ENCODE results near the gene NLE1.
"Not testable (repeated sequence)": the region's sequence is repeated elsewhere in the genome, so short reads cannot be mapped to it uniquely, and the experiment has no call there.

NLE1 gene

GRCh38 chr17:35175638-35176415, 33.7 kb upstream of the NLE1 start:
- Histone ChIP-seq H3K4me3 (ENCODE audit: extremely low read depth, insufficient read depth, low read length, poor library complexity, severe bottlenecking) (no peak overlapping the region), H3K9me3 (ENCODE audit: control insufficient read depth, low read length) (no peaks in the 10 kb centered on the region), H3K27ac (ENCODE audit: low read depth, low read length, severe bottlenecking) (no peak overlapping the region), H3K36me3 (ENCODE audit: control insufficient read depth, insufficient read depth, low read length) (no peaks in the 10 kb centered on the region), H3K4me1 (ENCODE audit: control insufficient read depth, insufficient read depth, low read length, poor library complexity, severe bottlenecking) (no peaks in the 10 kb centered on the region)
- 77 to 81% methylated on average over 5 to 7 of the region's 9 CpGs for WGBS, 2 experiments (ENCODE audit: insufficient coverage in 2 of 2)

GRCh38 chr17:35174835-35175334, 32.8 kb upstream of the NLE1 start:
- 93 to 100% methylated on average over 2 of the region's 2 CpGs for WGBS, 2 experiments (ENCODE audit: insufficient coverage in 2 of 2)
- Histone ChIP-seq H3K9me3 (ENCODE audit: control insufficient read depth, low read length) (no peaks in the 10 kb centered on the region), H3K36me3 (ENCODE audit: control insufficient read depth, insufficient read depth, low read length) (no peaks in the 10 kb centered on the region), H3K27ac (ENCODE audit: low read depth, low read length, severe bottlenecking) (no peak overlapping the region), H3K4me3 (ENCODE audit: extremely low read depth, insufficient read depth, low read length, poor library complexity, severe bottlenecking) (no peak overlapping the region), H3K4me1 (ENCODE audit: control insufficient read depth, insufficient read depth, low read length, poor library complexity, severe bottlenecking) (no peaks in the 10 kb centered on the region)

- H3K4me1 ChIP-seq (ENCODE audit: control insufficient read depth, insufficient read depth, low read length, poor library complexity, severe bottlenecking); H3K4me3 ChIP-seq (ENCODE audit: extremely low read depth, insufficient read depth, low read length, poor library complexity, severe bottlenecking); H3K27ac ChIP-seq (ENCODE audit: low read depth, low read length, severe bottlenecking); H3K9me3 ChIP-seq (ENCODE audit: control insufficient read depth, low read length); H3K36me3 ChIP-seq (ENCODE audit: control insufficient read depth, insufficient read depth, low read length): not testable (repeated sequence)
- whole genome bisulfite sequencing, 2 experiments (ENCODE audit: insufficient coverage in 2 of 2), result 82 to 83% methylated on average over 1 to 3 of the region's 3 CpGs
Measured at GRCh38 chr17:35172321-35172720, 30.2 kb upstream of the NLE1 start.

- no peaks in the 10 kb centered on the region for H3K36me3 ChIP-seq (ENCODE audit: control insufficient read depth, insufficient read depth, low read length)
- H3K4me1 ChIP-seq (ENCODE audit: control insufficient read depth, insufficient read depth, low read length, poor library complexity, severe bottlenecking), result no peaks in the 10 kb centered on the region
- no peaks in the 10 kb centered on the region for H3K9me3 ChIP-seq (ENCODE audit: control insufficient read depth, low read length)
- no peak overlapping the region for H3K27ac ChIP-seq (ENCODE audit: low read depth, low read length, severe bottlenecking)
- WGBS, 2 experiments (ENCODE audit: insufficient coverage in 2 of 2), result no CpG with 5 or more reads among the region's 2 CpGs
- H3K4me3 ChIP-seq (ENCODE audit: extremely low read depth, insufficient read depth, low read length, poor library complexity, severe bottlenecking), result no peak overlapping the region
Measured at GRCh38 chr17:35171834-35172233, 29.7 kb upstream of the NLE1 start.

GRCh38 chr17:35170968-35171771, 29.1 kb upstream of the NLE1 start:
- 84 to 89% methylated on average over 8 to 15 of the region's 18 CpGs for WGBS, 2 experiments (ENCODE audit: insufficient coverage in 2 of 2)
- no peaks in the 10 kb centered on the region for H3K9me3 ChIP-seq (ENCODE audit: control insufficient read depth, low read length)

GRCh38 chr17:35169835-35170363, 27.8 kb upstream of the NLE1 start:
- WGBS, 2 experiments (ENCODE audit: insufficient coverage in 2 of 2), result 88 to 91% methylated on average over 8 to 15 of the region's 17 CpGs
- Histone ChIP-seq H3K36me3 (ENCODE audit: control insufficient read depth, insufficient read depth, low read length) (no peaks in the 10 kb centered on the region), H3K4me3 (ENCODE audit: extremely low read depth, insufficient read depth, low read length, poor library complexity, severe bottlenecking) (no peak overlapping the region), H3K4me1 (ENCODE audit: control insufficient read depth, insufficient read depth, low read length, poor library complexity, severe bottlenecking) (no peaks in the 10 kb centered on the region), H3K27ac (ENCODE audit: low read depth, low read length, severe bottlenecking) (no peak overlapping the region), H3K9me3 (ENCODE audit: control insufficient read depth, low read length) (no peaks in the 10 kb centered on the region)

More at GRCh38 chr17:35170968-35171771, 29.1 kb upstream of the NLE1 start:
- Histone ChIP-seq H3K4me1 (ENCODE audit: control insufficient read depth, insufficient read depth, low read length, poor library complexity, severe bottlenecking) (no peaks in the 10 kb centered on the region), H3K36me3 (ENCODE audit: control insufficient read depth, insufficient read depth, low read length) (no peaks in the 10 kb centered on the region), H3K4me3 (ENCODE audit: extremely low read depth, insufficient read depth, low read length, poor library complexity, severe bottlenecking) (no peak overlapping the region), H3K27ac (ENCODE audit: low read depth, low read length, severe bottlenecking) (no peak overlapping the region)

- Histone ChIP-seq H3K4me3 (ENCODE audit: extremely low read depth, insufficient read depth, low read length, poor library complexity, severe bottlenecking) (no peak overlapping the region), H3K9me3 (ENCODE audit: control insufficient read depth, low read length) (no peaks in the 10 kb centered on the region), H3K27ac (ENCODE audit: low read depth, low read length, severe bottlenecking) (no peak overlapping the region), H3K36me3 (ENCODE audit: control insufficient read depth, insufficient read depth, low read length) (no peaks in the 10 kb centered on the region), H3K4me1 (ENCODE audit: control insufficient read depth, insufficient read depth, low read length, poor library complexity, severe bottlenecking) (no peaks in the 10 kb centered on the region)
- 88 to 100% methylated on average over 1 of the region's 1 CpG for WGBS, 2 experiments (ENCODE audit: insufficient coverage in 2 of 2)
Measured at GRCh38 chr17:35167666-35168065, 25.6 kb upstream of the NLE1 start.

GRCh38 chr17:35167046-35167445, 24.9 kb upstream of the NLE1 start:
- Histone ChIP-seq H3K9me3 (ENCODE audit: control insufficient read depth, low read length) (no peaks in the 10 kb centered on the region), H3K4me3 (ENCODE audit: extremely low read depth, insufficient read depth, low read length, poor library complexity, severe bottlenecking) (no peak overlapping the region), H3K27ac (ENCODE audit: low read depth, low read length, severe bottlenecking) (no peak overlapping the region), H3K36me3 (ENCODE audit: control insufficient read depth, insufficient read depth, low read length) (no peaks in the 10 kb centered on the region), H3K4me1 (ENCODE audit: control insufficient read depth, insufficient read depth, low read length, poor library complexity, severe bottlenecking) (no peaks in the 10 kb centered on the region)
- 57 to 83% methylated on average over 2 to 3 of the region's 3 CpGs for whole genome bisulfite sequencing, 2 experiments (ENCODE audit: insufficient coverage in 2 of 2)

- H3K9me3 ChIP-seq (ENCODE audit: control insufficient read depth, low read length), result no peaks in the 10 kb centered on the region
- 66 to 68% methylated on average over 4 of the region's 5 CpGs for WGBS, 2 experiments (ENCODE audit: insufficient coverage in 2 of 2)
- H3K4me1 ChIP-seq (ENCODE audit: control insufficient read depth, insufficient read depth, low read length, poor library complexity, severe bottlenecking), result no peaks in the 10 kb centered on the region
- H3K36me3 ChIP-seq (ENCODE audit: control insufficient read depth, insufficient read depth, low read length), result no peaks in the 10 kb centered on the region
- no peak overlapping the region for H3K4me3 ChIP-seq (ENCODE audit: extremely low read depth, insufficient read depth, low read length, poor library complexity, severe bottlenecking)
- H3K27ac ChIP-seq (ENCODE audit: low read depth, low read length, severe bottlenecking), result no peak overlapping the region
Measured at GRCh38 chr17:35166526-35166925, 24.4 kb upstream of the NLE1 start.

- WGBS, 2 experiments (ENCODE audit: insufficient coverage in 2 of 2), result 66 to 73% methylated on average over 3 to 5 of the region's 5 CpGs
- no peaks in the 10 kb centered on the region for H3K36me3 ChIP-seq (ENCODE audit: control insufficient read depth, insufficient read depth, low read length)
Measured at GRCh38 chr17:35164716-35165115, 22.6 kb upstream of the NLE1 start.

More at GRCh38 chr17:35164716-35165115, 22.6 kb upstream of the NLE1 start:
- H3K4me1 ChIP-seq (ENCODE audit: control insufficient read depth, insufficient read depth, low read length, poor library complexity, severe bottlenecking), result no peaks in the 10 kb centered on the region
- no peak overlapping the region for H3K4me3 ChIP-seq (ENCODE audit: extremely low read depth, insufficient read depth, low read length, poor library complexity, severe bottlenecking)
- H3K9me3 ChIP-seq (ENCODE audit: control insufficient read depth, low read length), result no peaks in the 10 kb centered on the region
- no peak overlapping the region for H3K27ac ChIP-seq (ENCODE audit: low read depth, low read length, severe bottlenecking)
